ENCODE measurements around the gene DRD5.
A peak's percentile ranks its signal among the peaks of the same experiment; 100 is the strongest.

The DRD5 gene

DNA sequence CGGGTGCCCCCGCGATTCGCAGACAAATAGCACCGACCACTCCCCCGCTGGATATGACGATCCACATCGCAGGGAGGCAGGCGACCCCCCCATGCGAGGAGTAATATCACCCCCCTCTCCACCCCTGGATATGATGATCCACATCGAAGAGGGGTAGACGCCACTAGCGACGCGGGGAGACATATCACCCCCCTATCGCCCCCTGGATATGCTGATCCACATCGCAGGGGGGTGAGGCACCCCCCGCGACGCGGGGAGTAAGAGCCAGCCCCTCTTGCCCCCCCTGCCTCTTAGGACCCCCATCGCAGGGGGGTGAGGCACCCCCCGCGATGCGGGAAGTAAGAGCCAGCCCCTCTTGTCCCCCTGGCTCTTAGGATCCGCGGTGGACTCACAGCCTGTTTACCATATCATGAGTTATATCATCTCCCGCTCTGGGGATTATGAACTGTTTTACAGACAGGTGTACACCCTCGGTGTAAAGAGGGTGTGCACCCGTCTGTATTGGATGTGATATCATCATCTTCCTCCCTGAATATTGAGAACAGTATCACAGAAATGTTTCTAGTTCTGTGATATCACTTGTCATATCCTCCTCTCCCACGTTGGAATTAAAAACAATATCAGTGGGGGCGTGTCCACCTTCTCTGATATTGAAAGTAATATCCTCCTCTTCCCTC lies 22.7 kb upstream of the DRD5 start:
- Histone ChIP-seq H3K36me3 (ENCODE audit: insufficient read depth) (no peaks in the 10 kb centered on the region), H2AFZ (ENCODE audit: low read depth) (no peak overlapping the region), H3K79me2 (ENCODE audit: insufficient read depth, low read depth) (no peaks in the 10 kb centered on the region), H3K4me1 (ENCODE audit: low read depth, poor library complexity, severe bottlenecking) (no peaks in the 10 kb centered on the region), H3K4me3 (IDR thresholded peaks at IDR 0.05; ENCODE audit: insufficient read depth, low read depth, low read length) (no peak overlapping the region), H3K27ac (no peak overlapping the region), H3K27me3 (ENCODE audit: insufficient read depth, low read depth) (no peaks in the 10 kb centered on the region), H3K9ac (no peak overlapping the region), H3K4me2 (no peak overlapping the region), H4K20me1 (ENCODE audit: insufficient read depth) (no peaks in the 10 kb centered on the region)
- TF ChIP-seq, protein P1, sequence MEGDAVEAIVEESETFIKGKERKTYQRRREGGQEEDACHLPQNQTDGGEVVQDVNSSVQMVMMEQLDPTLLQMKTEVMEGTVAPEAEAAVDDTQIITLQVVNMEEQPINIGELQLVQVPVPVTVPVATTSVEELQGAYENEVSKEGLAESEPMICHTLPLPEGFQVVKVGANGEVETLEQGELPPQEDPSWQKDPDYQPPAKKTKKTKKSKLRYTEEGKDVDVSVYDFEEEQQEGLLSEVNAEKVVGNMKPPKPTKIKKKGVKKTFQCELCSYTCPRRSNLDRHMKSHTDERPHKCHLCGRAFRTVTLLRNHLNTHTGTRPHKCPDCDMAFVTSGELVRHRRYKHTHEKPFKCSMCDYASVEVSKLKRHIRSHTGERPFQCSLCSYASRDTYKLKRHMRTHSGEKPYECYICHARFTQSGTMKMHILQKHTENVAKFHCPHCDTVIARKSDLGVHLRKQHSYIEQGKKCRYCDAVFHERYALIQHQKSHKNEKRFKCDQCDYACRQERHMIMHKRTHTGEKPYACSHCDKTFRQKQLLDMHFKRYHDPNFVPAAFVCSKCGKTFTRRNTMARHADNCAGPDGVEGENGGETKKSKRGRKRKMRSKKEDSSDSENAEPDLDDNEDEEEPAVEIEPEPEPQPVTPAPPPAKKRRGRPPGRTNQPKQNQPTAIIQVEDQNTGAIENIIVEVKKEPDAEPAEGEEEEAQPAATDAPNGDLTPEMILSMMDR (conservative IDR thresholded peaks at IDR 0.05; ENCODE audit: low read depth, low read length): no peak

DNA sequence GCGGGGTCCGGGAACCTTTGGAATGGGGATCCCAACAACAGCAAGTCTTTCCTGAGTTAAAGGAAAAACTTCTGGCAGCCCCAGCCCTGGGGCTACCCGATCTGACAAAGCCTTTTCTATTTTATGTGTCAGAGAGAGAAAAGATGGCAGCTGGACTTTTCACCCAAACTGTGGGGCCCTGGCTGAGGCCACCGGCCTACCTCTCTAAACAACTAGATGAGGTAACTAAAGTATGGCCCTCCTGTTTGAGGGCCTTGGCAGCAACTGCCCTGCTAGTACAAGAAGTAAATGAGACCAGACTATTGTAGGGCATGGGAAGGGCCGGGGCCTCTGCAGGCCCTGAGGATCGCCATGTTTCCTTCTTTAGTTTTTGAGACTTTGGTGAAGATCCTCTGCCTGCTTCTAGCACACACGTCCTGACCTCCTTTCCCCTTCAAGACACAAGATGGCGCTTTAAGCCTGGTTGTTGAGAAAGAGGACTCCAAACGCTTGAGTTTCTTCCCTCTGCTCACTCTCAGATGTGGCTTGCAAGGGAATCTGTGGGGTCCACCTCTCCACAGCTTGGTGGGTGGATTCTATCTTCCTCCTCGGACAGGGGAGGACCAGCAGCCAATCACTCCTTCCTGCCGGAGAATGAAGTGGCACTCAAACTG lies 18.5 kb upstream of the DRD5 start:
- Histone ChIP-seq H3K79me2 (ENCODE audit: insufficient read depth, low read depth) (no peaks in the 10 kb centered on the region), H3K4me1 (ENCODE audit: low read depth, poor library complexity, severe bottlenecking) (no peaks in the 10 kb centered on the region), H3K27ac (no peak overlapping the region), H3K9ac (no peak overlapping the region), H3K27me3 (ENCODE audit: insufficient read depth, low read depth) (no peaks in the 10 kb centered on the region), H2AFZ (ENCODE audit: low read depth) (peak overlapping the region; percentile 9; the same call in 1 of the 2 replicates), H4K20me1 (ENCODE audit: insufficient read depth) (no peaks in the 10 kb centered on the region), H3K4me2 (no peak overlapping the region), H3K36me3 (ENCODE audit: insufficient read depth) (no peaks in the 10 kb centered on the region), H3K4me3 (IDR thresholded peaks at IDR 0.05; ENCODE audit: insufficient read depth, low read depth, low read length) (no peak overlapping the region)
- TF ChIP-seq, protein P1 (conservative IDR thresholded peaks at IDR 0.05; ENCODE audit: low read depth, low read length): peak; percentile 54

DNA sequence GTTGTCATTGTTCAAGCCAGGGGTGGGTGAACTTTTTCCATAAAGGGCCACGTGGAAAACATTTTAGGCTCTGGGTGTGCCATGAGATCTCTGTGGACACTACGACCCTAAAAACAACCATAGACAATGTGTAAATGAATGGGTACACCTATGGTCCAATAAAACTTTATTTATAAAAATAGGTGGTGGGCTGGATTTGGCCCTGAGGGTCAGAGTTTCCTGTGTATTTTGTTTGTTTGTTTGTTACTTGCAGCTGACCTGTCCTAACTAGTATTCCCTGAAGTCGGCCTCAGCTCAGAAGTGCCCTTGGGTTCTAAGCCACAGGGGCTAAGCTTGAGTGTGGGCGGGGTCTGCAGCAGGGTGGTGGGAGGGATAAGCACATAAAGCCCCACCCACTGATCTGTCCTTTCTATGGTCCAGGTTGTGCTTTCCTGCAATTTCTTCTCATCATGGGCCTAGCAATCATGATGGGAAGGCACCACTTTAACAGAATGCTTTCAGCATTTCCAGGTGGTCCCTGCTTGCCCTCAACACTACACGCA lies 17.2 kb upstream of the DRD5 start:
- TF ChIP-seq, protein P1 (conservative IDR thresholded peaks at IDR 0.05; ENCODE audit: low read depth, low read length): no peak
- H3K4me2 ChIP-seq: no peak overlapping the region
- H3K27ac ChIP-seq: no peak overlapping the region
- H4K20me1 ChIP-seq (ENCODE audit: insufficient read depth): no peaks in the 10 kb centered on the region
- no peaks in the 10 kb centered on the region for H3K4me1 ChIP-seq (ENCODE audit: low read depth, poor library complexity, severe bottlenecking)
- no peaks in the 10 kb centered on the region for H3K36me3 ChIP-seq (ENCODE audit: insufficient read depth)
- H3K79me2 ChIP-seq (ENCODE audit: insufficient read depth, low read depth): no peaks in the 10 kb centered on the region
- H3K4me3 ChIP-seq (IDR thresholded peaks at IDR 0.05; ENCODE audit: insufficient read depth, low read depth, low read length): no peak overlapping the region
- H2AFZ ChIP-seq (ENCODE audit: low read depth): no peak overlapping the region
- H3K9ac ChIP-seq: no peak overlapping the region
- H3K27me3 ChIP-seq (ENCODE audit: insufficient read depth, low read depth): no peaks in the 10 kb centered on the region

DNA sequence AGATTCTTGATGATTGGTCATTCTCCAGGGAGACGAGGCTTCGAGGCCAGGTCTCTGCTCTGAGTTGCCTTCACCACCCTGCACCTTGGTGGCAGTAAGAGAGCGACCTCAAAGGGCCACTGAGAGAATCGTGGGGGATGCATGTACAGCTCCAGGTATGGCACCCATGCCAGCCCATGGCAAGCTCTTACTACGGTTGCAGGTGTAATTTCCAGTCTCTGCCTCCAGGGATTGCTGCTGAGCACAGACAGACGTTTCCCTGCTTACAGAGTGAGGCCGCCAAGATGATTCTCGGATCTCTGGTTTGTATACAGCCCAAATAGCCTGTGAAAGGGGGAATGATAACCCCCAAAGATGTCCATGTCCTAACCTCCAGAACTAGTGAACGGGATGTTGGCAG lies 16.3 kb upstream of the DRD5 start:
- H3K27me3 ChIP-seq (ENCODE audit: insufficient read depth, low read depth): no peaks in the 10 kb centered on the region
- no peaks in the 10 kb centered on the region for H3K4me1 ChIP-seq (ENCODE audit: low read depth, poor library complexity, severe bottlenecking)
- no peak overlapping the region for H2AFZ ChIP-seq (ENCODE audit: low read depth)
- no peaks in the 10 kb centered on the region for H3K79me2 ChIP-seq (ENCODE audit: insufficient read depth, low read depth)
- H3K4me3 ChIP-seq (IDR thresholded peaks at IDR 0.05; ENCODE audit: insufficient read depth, low read depth, low read length): no peak overlapping the region
- no peak overlapping the region for H3K9ac ChIP-seq
- H3K4me2 ChIP-seq: no peak overlapping the region
- H4K20me1 ChIP-seq (ENCODE audit: insufficient read depth): no peaks in the 10 kb centered on the region
- no peak overlapping the region for H3K27ac ChIP-seq
- H3K36me3 ChIP-seq (ENCODE audit: insufficient read depth): no peaks in the 10 kb centered on the region
- TF ChIP-seq, protein P1 (conservative IDR thresholded peaks at IDR 0.05; ENCODE audit: low read depth, low read length): 0 out of 2 replicates have a peak, but pooled peaks have one; percentile 15
